LNCaP clone FGC (cell line): ENCODE measurements around the gene KRTAP10-1.

ENCODE experiments used
- DNase-seq: peaks from one replicate; pipeline ENCODE4 v3.0.0-alpha.2; 2011; ENCODE audit warnings: low read depth
- H3K4me3 ChIP-seq: 2 replicates; pipeline ENCODE4 v1.5.1; 2011; ENCODE audit warnings: mild to moderate bottlenecking, low read depth, low read length, control low read depth
- TF ChIP-seq, protein P1 (sequence below): IDR thresholded peaks from 2 replicates; pipeline ENCODE4 v1.5.1; 2012; ENCODE audit warnings: mild to moderate bottlenecking; ENCODE audit not compliant: control insufficient read depth, insufficient read depth; ENCODE audit errors: extremely low read depth

KRTAP10-1 gene

DNA sequence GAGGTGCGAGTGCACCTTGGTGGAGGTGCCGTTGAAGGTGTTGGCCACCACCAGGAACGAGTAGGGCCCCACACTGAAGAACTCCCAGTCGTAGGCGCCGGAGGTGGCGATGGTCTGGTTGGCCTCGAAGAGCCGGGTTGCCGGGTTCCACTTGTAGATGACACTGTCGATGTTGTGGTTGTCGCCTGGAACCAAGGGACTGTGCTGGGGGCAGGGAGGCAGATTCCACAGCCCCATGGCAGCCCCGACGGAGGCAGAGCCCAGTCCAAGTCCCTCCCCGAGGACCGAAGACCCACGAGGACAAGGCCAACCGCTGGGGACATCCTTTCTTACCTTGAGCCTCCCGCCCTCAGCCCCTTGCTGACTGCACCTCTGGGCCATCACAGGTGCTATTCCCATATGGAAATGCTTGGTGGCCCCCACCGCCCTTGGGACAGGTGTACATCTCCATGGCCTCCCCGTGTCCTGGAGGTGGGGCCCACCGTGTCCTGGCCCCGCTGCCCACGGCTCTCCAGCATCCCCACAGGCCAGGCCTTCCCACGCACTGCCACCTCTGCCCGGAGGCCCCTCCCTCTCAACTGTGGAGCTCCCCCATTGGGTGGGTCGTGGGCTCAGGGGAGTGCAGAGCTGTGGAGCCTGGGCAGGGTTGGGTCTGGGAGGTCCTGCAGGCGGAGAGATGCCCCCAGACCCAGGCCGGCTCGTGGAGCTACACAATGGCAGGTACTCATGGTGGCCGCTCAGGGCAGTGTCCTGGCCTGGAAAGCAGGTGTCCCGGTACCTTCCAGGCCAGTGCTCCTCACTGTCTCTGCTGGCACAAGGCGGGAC, 17.9 kb downstream of the KRTAP10-1 start:
- no peak for DNase-seq
- H3K4me3 ChIP-seq = no peak overlapping the region
- TF ChIP-seq, protein P1, sequence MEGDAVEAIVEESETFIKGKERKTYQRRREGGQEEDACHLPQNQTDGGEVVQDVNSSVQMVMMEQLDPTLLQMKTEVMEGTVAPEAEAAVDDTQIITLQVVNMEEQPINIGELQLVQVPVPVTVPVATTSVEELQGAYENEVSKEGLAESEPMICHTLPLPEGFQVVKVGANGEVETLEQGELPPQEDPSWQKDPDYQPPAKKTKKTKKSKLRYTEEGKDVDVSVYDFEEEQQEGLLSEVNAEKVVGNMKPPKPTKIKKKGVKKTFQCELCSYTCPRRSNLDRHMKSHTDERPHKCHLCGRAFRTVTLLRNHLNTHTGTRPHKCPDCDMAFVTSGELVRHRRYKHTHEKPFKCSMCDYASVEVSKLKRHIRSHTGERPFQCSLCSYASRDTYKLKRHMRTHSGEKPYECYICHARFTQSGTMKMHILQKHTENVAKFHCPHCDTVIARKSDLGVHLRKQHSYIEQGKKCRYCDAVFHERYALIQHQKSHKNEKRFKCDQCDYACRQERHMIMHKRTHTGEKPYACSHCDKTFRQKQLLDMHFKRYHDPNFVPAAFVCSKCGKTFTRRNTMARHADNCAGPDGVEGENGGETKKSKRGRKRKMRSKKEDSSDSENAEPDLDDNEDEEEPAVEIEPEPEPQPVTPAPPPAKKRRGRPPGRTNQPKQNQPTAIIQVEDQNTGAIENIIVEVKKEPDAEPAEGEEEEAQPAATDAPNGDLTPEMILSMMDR = no peak

- no peak for DNase-seq
- no peak overlapping the region for H3K4me3 ChIP-seq
- TF ChIP-seq, protein P1 = no peak
Observed at GRCh38 chr21:44521301-44521927, 18.6 kb downstream of the KRTAP10-1 start.

GRCh38 chr21:44520326-44521300, 19.4 kb downstream of the KRTAP10-1 start:
- no peak for DNase-seq
- no peak overlapping the region for H3K4me3 ChIP-seq
- TF ChIP-seq, protein P1 = no peak

DNA sequence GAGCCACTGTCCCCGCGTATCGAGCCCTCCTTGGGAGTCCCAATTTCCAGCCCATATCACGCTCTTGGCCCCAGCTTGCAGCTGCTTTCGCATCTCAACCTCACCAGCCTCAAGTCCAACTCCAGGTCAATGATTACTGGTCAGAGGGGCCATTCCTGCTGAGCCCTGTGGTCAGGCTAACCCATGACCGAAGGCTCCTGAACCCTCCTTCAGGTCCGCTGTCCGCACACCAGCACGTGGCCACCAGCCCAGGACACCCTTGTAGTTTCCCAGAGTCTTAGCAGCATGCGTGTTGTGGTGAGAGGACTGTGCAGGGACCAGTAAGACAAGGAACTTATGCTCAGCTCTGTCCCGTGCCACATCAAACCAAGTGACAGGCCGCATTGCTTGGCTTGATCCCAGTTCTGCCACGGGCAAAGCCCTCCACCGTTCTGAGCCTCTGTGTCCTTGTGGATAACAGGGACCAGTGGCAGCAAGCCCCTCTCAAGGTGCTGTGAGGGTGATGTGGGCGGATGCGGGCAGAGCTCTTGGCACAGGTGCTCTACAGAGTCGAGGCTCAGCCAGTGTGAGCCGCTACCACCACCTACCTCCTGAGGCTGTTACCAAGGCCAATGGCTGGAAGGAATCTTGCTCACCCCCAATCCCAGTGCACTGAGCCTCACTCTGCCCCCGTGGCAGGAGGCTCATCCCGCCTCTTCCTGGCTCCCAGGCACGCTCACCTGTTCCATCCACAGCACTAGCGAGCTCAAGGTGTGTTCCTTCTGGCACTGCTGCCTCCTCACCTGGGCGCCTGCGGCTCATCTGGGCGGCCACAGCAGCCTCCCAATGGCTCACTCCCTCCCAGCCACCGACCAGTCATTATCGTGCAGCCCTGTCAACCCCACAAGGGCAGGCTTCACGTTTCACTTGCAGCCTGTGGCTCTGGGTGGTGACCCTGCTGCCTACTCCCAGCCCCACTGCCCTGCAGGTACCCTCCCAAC, 20.4 kb downstream of the KRTAP10-1 start:
- H3K4me3 ChIP-seq = no peak overlapping the region
- TF ChIP-seq, protein P1 = no peak
- no peak for DNase-seq

- DNase-seq = no peak
- TF ChIP-seq, protein P1 = no peak
- H3K4me3 ChIP-seq = peak overlapping the region; percentile 83
Observed at GRCh38 chr21:44518686-44519085, 21.3 kb downstream of the KRTAP10-1 start.
